Superior temporal gyrus (tissue), 1 donor: ENCODE data around the gene LIPA.

Experiments used
- DNase-seq: peaks from one replicate; pipeline ENCODE4 v3.0.0-alpha.2; 2016; ENCODE audit errors: extremely low spot score

LIPA gene

DNA sequence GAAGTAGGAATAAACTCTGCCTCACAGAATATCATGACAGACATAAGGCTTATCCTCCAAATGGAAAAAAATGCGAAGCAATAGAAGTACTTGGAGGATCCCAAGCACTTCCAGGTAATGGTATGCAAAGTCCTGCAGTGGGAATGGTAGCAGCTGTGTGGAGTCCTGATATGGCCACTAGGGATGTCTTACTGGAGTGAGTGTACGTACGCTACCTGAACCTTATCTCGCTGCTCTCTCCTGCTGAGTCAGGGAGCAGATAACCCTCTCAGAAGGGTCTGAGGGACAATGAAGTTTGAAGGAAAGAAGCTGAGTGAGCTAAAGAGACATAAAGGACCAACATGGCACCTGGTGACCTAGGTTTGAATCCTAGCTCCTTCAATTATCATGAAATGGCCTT lies 86.7 kb downstream of the LIPA start:
- no peak for DNase-seq

DNA sequence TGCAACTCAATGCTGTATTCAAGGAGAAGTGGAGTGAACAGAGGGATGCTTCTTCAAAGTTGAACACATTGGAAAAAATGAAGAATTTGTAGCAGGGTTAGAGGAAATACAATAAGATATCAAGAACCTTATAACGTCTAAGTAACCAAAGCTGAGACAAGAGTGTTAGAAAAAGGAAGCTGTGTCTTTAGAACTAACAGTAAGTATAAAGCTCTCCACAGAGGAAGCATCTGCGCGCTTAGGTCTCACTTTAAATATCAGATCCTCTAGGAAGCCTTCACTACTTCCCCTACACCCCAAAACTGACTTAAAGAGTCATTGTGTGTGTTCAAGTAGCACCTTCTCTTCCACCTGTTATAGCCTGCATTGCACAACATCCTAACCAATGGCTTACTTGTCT lies 87.5 kb downstream of the LIPA start:
- DNase-seq, result peak; percentile 41
